HPDE6-E6E7 (cell line): Measurements from ENCODE around the gene BPI.
"Not testable (repeated sequence)": the region's sequence is repeated elsewhere in the genome, so short reads cannot be mapped to it uniquely, and the experiment has no call there.

ENCODE experiments used
- DNase-seq: peaks from one replicate; pipeline ENCODE4 v3.0.0; 2011; ENCODE audit warnings: missing footprints; ENCODE audit errors: extremely low spot score

BPI gene

DNA sequence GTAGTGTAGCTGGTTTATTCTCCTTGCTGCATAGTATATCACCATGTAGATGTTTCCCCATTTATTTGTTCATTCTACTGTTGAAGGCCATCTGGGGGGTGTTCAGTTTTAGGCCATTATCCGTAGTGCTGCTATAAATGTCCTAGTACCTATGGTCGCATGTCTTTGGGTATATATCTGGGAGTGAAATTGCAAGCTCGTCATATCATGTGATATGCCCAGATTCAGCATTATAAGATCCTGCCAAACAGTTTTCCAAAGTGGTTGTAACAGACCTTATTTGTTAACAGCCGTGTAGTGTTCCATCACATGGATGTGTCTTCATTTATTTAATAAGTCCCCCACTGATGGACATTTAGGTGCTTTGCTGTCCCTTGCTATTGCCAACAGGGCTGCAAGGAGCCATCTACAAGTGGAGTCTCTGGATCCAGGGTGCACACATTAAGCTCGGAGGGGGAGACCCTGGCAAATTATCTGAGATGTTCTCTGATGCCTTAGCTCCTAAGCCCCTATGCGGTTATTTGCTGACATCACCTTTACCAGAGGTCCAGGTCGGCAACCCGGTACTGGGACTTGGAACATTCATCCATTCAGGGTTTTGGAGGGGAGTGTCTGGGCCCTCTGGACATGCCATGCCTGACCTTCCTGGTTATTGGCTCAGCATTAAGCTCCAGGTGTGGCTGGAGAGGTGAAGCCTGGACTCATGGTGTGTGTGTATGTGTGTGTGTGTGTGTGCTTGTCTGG is 59.2 kb downstream of the BPI start:
- DNase-seq, result no peak

DNA sequence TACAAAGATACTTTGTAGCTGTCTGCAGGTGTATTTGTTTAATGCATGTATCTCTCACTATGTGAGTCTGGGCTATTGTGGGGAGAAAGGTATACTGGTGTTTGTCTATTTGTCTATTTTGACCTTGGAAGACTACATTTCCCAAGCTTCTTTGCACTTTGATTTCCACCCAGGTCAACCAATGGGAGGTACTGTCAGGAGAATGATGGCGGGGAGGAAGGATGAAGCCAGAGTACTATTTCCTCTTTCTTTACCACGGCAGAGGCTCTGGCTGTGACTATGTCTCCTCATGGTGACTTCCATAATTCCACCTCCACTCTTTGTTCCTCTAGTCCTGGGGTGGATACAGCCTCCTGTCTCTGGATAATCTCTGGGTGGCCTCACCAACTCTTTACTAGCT is 65.4 kb downstream of the BPI start:
- no peak for DNase-seq

DNA sequence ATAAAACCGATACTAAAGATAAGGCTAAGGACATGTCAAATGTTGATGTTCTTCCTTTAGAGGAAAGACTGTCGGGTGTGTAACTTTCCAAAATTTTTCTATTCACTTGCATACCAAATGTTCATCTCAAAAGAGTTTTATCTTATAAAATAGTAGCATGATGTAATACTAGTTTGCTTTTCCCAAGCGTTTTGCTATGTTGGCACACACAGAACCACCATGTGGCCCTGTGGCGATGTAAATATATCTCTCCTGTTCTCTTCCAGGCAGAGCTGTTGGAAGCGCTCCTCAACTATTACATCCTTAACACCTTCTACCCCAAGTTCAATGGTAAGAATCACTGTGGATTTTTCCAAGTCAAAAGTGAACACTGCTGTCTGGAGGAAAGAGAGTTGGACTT is 68.8 kb downstream of the BPI start:
- DNase-seq, result no peak

DNA sequence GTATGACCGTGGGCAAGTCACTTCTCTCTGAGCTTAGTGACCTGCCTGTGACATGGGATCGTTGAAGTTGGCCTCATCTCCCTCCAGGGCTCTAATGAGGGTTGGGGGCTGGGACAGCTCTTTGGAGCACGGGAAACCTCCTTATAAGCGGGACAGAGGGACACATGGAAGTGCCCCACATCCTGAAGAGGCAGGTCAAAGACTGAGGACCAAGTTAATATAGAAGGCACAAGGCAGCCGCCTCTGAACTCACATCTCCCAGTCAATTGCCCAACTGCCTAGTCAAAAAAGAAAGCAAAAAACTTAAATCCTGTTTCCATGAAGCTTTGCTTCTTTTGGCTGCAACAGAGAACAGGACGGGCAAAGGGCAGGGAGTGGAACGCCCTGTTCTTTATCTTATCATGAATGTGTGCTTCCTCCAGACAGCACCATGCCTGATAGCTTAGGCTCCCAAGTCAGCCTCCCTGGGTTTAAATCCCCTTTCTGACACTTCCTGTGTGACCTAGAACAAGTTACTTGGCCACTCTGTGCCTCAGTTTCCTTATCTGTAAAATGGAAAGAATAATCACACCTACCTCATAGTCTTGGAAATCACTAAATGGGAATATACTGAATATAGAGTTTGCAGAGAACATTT is 69.4 kb downstream of the BPI start:
- DNase-seq, result no peak

DNA sequence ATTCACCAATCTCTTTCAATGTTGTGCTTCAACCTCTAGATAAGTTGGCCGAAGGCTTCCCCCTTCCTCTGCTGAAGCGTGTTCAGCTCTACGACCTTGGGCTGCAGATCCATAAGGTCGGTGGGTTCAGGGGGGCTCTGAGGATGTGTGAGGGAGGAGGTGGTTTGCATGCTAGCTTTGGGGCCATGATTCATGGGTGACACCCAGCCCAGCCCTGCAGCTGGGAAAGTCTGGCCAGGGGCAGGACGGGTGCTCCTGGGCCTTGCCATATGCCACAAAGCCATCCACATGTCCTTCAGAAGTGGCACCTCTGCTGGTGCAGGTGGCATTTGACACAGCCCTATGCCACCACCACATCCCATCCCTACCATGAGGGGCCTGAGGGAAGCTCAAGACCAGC is 69.9 kb downstream of the BPI start:
- DNase-seq, result no peak

DNA sequence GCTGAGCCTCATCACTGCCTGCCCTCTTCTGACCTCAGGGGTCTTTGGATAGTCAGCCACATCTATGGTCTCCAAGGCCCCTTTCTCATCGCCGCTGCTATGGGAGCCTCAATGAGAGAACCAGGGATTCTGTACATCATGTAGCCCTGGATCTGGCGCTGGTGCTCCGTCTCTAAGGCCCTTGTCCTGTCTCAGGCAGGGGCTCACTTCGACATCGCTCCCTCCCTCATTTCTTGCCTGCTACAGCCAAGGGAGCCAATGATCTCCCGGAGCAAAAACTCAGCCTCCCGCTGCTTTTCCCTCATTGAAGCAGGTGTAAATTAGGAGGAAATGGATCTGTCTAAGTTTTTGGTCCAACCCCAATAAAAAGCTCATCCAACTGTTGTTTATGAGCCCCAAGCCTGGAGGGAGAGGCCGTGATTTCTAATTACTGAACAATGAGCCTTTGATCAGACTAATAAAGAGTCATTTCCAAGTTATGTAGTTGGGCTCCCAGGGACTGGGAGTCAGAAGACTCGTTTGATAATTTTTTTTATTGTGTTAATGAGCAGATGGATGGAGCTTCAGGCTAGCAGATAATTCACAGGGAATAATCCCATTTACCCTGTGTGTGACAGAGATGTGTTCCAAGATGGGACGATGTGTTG is 73.2 kb downstream of the BPI start:
- no peak for DNase-seq

DNA sequence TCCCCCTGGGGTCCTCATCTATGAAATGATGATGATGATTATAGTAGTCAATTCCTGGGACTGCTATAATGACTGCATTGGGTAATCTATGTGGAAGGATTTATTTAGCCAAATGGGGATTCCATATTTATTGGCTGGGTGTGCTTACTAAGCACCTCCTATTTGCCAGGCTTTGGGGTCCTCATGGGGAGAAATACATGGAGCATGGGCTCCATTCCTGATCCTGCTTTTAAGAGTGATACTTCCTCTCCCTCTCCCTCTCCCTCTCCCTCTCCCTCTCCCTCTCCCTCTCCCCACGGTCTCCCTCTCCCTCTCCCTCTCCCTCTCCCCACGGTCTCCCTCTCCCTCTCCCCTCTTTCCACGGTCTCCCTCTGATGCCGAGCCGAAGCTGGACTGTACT is 73.9 kb downstream of the BPI start:
- DNase-seq, result not testable (repeated sequence)

DNA sequence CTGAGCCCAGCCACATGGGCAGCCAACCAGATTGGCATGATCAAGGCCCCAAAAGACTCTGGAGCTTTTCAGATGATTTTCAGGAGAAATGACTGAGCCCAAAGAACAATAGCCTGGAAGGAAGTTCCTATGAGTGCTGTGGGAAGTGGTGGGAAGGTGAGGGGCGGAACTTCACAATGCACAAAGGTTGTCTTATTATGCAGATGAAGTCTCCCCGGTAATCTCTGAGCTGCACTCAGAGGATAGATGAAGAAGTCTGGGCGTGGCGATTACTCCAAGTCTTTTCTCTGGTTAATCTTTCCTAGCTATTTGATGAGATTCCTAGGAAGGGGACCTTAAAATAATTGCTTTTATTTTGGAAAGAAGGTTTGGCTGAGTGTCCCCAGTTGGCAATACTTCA is 79.2 kb downstream of the BPI start:
- DNase-seq, result no peak

DNA sequence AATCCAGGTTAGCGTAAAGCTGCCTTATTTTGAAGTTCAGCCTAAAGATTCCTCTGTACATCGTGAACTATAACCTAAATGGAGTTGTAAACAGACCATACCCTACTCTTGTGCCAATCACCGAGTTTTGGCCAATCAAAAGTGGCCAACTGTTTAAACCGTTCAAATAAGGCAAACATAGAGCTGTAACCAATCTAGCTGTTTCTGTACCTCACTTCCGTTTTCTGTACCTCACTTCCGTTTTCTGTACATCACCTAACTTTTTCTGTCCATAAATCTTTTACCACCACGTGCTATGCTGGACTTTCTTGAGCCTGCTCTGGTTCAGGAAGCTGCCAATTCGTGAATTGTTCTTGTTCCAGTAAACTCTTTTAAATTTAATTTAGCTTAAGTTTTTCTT is 82.0 kb downstream of the BPI start:
- no peak for DNase-seq

DNA sequence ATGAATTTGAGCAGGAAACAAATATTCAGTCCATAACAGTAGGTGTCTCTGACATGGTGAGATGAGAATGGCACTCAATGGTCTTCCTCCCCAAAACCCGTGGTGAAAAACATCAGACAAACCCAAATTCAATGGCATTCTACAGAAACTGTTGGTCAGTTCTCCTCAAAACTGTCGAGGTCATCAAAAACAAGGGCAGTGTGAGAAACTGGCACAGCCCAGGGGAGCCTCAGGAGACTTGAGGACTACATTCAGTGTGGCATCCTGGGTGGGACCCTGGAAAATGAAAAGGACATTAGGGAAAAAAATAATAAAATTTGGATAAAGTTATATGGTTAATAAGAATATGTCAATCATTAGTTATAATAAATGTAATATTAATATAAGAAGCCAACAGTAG is 82.9 kb downstream of the BPI start:
- DNase-seq, result no peak
